ENCODE measurements around the gene SKIC8. TPM values are rescaled to one million over a fixed set of nuclear protein-coding genes. Genes with fewer than 3 reads are reported as not detected.

The SKIC8 gene
- polyA plus RNA-seq (2012; ENCODE audit: missing spikeins) = 81.2 TPM

DNA sequence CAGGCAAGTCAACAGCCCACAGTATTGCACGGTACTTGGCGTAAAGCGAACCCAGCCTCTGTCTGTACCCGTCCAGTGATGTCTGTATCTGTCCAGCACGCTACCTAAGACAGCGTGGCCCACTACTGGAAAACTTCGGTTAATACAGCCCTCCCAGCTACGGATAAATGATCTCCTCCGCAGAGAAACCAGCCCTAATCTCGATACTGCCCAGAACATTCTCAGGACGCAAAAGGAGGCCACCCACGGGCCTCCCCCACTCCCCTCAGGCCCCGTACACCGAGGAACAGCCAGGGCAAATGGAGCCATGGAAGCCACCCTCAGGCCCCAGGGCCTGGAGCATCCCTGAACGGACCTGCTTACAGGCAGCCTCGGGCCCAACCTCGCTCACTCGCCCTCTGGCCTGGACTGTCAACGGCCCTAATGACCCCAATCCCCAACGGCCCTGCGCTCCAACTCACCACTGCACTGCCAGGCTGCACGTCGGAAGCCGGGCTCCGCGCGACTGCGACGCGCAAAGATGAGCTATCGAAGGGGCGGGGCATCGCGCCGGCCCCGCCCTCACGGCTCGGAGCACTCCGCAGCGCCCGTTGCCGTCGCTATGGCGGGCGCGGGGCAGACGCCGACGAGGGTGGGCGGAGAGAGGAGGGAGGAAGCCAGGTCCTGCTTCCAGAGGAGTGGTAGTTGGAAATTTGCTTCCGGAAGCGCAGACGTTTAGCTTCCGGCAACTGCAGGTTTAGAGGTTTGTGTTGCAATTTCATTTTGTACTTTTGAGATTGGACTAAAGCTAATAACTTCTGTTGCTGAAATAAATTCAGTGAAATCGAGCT lies at the start of gene SKIC8:
Gene SKIC8 (minus strand): TSS at position 509 of the 830 bp plus-strand sequence. CDS start 3,923 bp downstream, outside the sequence.
- FAIRE-seq (peak; percentile 99), DNase-seq (ENCODE audit: insufficient read length) (peak; percentile 90)
- TF ChIP-seq POLR2A (IDR thresholded peaks at IDR 0.05; ENCODE audit: low read depth, low read length) = peak; percentile 97
- peak; percentile 85; the same call in 1 of the 2 replicates for TF ChIP-seq TAF1 (IDR thresholded peaks at IDR 0.05; ENCODE audit: borderline replicate concordance, low read depth, low read length)
- TF ChIP-seq POLR2AphosphoS5 (IDR thresholded peaks at IDR 0.05; ENCODE audit: low read depth, low read length) = peak; percentile 96

DNA sequence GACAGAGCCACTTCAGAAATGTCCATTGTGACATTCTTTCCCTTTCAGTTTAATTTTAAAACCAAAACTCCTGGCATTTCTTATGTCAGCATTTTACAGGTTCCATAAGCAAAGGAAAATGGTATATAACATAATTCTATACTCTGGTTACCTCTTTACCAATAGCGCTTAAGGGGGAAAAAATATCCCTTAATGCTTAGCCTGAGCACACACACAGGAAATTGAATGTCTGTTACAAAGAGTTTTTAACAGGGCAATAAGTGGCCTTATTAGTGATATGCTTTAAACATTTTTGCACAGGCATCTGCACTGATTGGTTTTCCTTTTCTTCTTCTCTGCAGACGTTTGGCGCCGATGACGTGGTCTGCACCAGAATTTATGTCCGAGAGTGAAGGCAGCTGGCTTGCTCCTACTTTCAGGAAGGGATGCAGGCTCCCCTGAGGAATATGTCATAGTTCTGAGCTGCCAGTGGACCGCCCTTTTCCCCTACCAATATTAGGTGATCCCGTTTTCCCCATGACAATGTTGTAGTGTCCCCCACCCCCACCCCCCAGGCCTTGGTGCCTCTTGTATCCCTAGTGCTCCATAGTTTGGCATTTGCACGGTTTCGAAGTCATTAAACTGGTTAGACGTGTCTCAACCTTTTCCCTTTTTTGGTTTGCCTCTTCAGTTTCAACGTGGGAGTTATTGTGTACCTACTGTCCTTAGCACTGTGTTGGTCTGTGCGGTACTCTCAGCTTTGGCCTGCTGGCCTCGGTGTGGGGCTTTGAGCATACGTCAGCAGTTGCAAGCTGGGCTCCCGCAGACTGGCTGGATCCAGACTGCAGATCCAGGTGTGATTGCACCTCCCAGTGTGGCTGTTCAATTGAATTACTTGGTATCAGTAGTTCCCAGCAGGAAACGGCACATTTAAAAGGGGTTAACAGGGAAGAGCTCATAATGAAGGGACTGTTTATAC lies 48.5 kb upstream of the SKIC8 start:
- FAIRE-seq (no peak), DNase-seq (ENCODE audit: insufficient read length) (no peak)
- TF ChIP-seq POLR2A (IDR thresholded peaks at IDR 0.05; ENCODE audit: low read depth, low read length) (no peak), POLR2AphosphoS5 (IDR thresholded peaks at IDR 0.05; ENCODE audit: low read depth, low read length) (no peak), TAF1 (IDR thresholded peaks at IDR 0.05; ENCODE audit: borderline replicate concordance, low read depth, low read length) (no peak)

DNA sequence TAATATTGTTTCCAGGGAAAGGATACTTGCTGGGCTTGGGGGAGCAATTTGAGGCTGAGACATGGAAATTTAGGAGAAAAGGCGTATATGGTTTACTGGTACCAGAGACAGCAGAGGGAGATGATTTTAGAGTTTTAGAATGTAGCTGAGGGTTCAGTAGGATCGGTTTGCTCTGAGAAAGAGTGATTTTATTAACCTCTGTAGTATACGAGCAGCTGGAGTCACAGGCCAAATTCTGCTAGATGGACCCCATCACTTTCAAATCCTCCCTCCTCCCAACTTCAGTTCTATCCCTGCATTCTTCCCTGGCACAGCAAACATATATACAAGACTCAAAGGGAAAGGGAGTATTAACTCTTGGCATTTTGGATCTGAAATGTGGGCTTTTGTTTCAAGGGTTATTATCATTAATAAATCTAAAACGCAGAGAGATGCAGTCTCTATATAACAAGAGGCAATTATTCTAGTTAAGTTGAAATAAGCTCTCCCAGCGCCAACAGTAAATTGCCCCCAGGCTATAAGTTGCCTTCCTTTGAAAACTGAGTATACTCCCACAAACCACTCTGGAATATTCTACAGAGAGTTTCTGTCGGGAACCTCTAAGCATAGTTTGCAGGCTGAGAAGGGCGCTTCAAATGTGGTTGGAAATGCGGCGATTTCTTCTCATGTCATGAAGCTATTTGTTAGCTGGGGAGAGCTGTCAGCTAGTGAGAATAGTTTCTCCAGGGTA lies 46.2 kb upstream of the SKIC8 start:
- FAIRE-seq (no peak), DNase-seq (ENCODE audit: insufficient read length) (no peak)
- no peak for TF ChIP-seq TAF1 (IDR thresholded peaks at IDR 0.05; ENCODE audit: borderline replicate concordance, low read depth, low read length)
- no peak for TF ChIP-seq POLR2A (IDR thresholded peaks at IDR 0.05; ENCODE audit: low read depth, low read length)
- no peak for TF ChIP-seq POLR2AphosphoS5 (IDR thresholded peaks at IDR 0.05; ENCODE audit: low read depth, low read length)

DNA sequence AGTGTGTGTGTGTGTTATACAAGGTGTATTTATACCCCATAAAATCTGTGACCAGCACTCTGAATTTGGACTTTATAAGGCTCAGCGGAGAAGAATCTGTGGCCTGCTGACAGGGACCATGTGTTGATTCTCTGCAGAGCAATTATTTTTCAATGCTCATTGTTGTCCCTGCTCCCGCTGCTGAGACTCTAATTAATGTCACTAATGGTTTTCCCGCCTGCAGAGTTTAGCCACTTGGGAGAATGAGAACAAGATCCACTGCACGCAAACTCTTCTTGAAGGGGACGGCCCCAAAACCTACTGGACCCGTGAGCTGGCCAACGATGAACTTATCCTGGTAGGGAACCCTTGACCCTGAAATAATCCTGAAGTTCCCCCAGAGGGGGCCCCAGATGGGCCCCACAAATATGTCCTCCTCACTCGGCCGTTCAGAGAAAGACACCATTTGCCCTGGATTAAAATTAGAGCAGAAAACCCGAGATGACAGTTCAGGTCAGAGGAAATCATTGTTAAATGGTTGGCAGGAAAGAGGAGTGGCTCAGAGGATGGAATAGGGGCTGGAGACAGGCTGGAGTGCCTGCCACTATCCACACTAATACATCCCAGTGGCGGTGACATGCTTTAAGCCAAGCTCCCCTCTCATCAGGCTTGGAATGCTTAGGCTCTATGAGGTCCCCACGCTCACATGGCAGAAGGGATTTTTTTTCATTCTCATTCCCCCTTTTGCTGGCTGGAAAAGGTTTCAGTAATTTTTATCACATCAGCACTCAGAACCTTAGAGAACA lies 44.1 kb upstream of the SKIC8 start:
- FAIRE-seq (no peak), DNase-seq (ENCODE audit: insufficient read length) (no peak)
- no peak for TF ChIP-seq POLR2A (IDR thresholded peaks at IDR 0.05; ENCODE audit: low read depth, low read length)
- no peak for TF ChIP-seq POLR2AphosphoS5 (IDR thresholded peaks at IDR 0.05; ENCODE audit: low read depth, low read length)
- no peak for TF ChIP-seq TAF1 (IDR thresholded peaks at IDR 0.05; ENCODE audit: borderline replicate concordance, low read depth, low read length)

DNA sequence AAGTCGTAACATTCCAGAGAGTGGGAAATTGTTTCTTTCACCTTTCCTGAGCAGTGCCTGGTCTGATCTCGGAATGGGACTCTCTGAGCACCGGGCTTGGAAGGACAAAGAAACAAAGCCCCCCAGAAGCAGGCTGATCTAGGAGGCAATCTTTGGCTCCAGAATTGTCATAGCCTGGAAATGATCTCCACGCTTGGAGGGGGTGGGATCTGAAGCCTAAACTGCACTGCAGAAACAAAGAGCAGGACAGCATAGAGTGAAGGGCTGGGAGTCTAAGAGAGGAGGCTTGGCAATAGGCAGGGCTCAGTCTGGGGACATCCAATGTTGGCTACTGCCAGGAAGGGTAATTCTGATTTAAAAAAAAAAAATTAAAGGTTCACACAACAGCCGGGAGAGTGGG lies 42.6 kb upstream of the SKIC8 start:
- TF ChIP-seq POLR2A (IDR thresholded peaks at IDR 0.05; ENCODE audit: low read depth, low read length) = no peak
- TF ChIP-seq TAF1 (IDR thresholded peaks at IDR 0.05; ENCODE audit: borderline replicate concordance, low read depth, low read length) = no peak
- TF ChIP-seq POLR2AphosphoS5 (IDR thresholded peaks at IDR 0.05; ENCODE audit: low read depth, low read length) = no peak
- no peak for FAIRE-seq
- DNase-seq (ENCODE audit: insufficient read length) = no peak

DNA sequence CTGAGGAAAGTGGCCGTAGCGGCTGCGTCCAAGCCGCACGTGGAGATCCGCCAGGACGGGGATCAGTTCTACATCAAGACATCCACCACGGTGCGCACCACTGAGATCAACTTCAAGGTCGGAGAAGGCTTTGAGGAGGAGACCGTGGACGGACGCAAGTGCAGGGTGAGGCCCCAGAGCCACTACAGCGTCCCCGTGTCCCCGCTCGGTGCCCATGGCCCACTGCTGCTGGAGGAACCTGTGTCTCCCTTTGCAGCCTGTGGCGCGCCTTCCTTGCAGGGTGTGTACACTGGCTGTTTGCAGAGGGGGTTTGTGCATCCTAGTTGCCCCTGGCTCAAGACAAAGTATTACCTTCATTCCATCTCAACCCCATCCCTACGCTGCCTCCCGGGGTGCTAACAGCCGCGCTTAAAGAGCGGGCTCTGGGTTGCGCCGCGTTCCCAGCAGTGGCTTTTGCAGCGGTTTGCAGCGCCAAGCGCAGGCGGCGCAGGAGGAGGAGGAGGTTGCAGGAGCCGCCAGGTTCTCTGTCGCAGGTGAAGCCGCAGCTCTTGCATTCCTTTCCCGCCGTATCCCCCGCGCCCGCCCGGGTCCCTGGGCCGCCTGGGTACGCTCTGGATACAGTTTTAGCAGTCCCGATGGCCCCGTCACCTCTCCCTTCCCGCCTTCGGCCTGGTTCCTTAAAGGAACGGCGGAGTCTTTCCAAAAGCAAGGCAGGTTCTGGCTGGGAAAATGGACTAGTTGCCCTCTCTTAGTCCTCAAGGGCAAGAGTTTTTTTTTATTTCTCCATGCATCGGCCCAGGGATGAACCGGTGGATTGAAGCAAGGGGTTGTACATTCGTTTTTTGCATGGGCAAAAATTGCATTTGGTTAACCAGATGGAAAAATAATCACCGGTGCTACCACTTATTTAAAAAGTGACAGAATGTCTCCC lies 41.9 kb upstream of the SKIC8 start:
- TF ChIP-seq TAF1 (IDR thresholded peaks at IDR 0.05; ENCODE audit: borderline replicate concordance, low read depth, low read length) (no peak), POLR2AphosphoS5 (IDR thresholded peaks at IDR 0.05; ENCODE audit: low read depth, low read length) (no peak), POLR2A (IDR thresholded peaks at IDR 0.05; ENCODE audit: low read depth, low read length) (no peak)
- no peak for FAIRE-seq

DNA sequence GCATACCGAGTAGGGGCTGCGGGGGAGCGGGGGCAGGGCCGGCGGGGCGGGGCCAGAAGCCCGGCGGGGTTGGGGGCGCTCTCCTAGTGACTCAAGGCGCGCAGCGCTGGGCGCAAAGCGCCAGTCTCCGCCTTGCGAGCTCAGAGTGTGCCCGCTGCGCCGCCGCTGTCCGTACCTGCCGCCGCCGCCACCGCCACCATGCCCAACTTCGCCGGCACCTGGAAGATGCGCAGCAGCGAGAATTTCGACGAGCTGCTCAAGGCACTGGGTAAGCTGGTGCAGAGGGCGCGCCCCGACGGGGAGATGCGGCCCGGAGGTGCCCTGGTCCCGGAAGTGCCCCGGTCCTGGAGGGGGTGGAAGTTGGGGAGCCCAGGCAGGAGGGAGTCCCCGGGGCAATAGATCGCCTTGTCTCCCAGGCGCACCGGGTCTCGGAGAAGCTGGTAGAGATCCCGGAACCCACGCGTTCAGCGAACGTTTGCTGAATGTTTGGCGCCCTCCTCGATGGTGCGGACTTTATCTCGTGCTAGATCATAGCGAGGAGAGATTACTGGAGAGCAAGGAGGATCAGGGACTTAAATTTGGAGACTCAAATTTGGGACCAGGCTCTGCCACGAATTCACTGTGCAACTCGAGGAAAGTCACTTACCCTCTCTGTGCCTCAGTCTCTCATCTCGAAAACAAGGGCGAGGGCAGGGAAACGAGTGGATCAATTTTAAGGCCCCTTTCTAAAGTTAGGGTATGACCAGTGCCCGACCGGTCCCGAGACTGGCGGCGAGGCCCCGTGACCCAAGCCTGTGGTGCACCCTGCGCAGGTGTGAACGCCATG lies 41.0 kb upstream of the SKIC8 start, which contains the start of gene CRABP1:
Gene CRABP1 (plus strand): TSS at position 123 of the 826 bp plus-strand sequence. CDS start 76 bp downstream, at position 199.
- DNase-seq (ENCODE audit: insufficient read length) (no peak), FAIRE-seq (no peak)
- no peak for TF ChIP-seq POLR2A (IDR thresholded peaks at IDR 0.05; ENCODE audit: low read depth, low read length)

More for the DNA sequence above, 41.9 kb upstream of the SKIC8 start:
- no peak for DNase-seq (ENCODE audit: insufficient read length)

DNA sequence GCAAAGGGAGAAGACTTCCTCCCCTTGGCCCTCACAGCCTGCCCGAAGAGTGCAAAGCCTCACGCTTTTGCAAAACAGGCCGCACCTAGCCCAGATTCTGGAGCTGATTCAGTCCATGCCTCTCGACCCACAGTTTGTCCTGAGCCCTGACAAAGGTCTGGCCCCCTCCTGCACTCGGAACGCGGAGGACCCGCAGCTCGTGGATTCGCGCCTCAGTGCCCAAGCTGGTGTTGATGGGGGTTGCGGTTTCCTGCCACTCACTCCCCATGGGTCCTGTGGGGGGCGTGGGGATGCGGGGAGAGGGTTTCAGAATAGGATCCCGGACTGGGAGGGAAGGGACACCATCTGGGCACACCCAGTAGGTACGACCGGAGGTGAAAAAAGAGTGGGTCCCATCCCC lies 40.1 kb upstream of the SKIC8 start:
- TF ChIP-seq TAF1 (IDR thresholded peaks at IDR 0.05; ENCODE audit: borderline replicate concordance, low read depth, low read length) (no peak), POLR2AphosphoS5 (IDR thresholded peaks at IDR 0.05; ENCODE audit: low read depth, low read length) (no peak), POLR2A (IDR thresholded peaks at IDR 0.05; ENCODE audit: low read depth, low read length) (no peak)
- FAIRE-seq (no peak), DNase-seq (ENCODE audit: insufficient read length) (no peak)

DNA sequence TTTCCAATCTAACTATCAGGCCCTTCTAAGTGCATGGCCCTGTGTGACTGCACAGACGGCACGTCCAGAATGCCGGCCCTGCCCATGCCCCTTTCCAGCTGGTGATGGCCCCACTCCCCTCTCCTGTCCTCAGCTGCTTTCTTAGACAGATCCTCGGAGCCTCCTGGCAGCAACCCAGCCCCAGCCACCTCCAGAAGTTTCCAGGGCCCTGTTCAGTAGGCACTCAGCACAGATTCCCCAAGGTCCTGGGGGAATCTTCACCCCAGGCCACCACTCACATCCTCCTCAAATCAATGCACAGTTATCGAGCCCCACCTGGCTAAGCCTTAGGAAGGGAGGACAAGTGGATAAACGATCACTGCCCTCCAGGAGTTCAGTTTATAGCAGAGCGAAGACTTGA lies 39.4 kb upstream of the SKIC8 start:
- DNase-seq (ENCODE audit: insufficient read length) (no peak), FAIRE-seq (no peak)
- TF ChIP-seq POLR2A (IDR thresholded peaks at IDR 0.05; ENCODE audit: low read depth, low read length) (no peak), TAF1 (IDR thresholded peaks at IDR 0.05; ENCODE audit: borderline replicate concordance, low read depth, low read length) (no peak), POLR2AphosphoS5 (IDR thresholded peaks at IDR 0.05; ENCODE audit: low read depth, low read length) (no peak)

Data from GM12892 (cell line).